PC-9 (cell line): ENCODE measurements around the gene SMPD3. TPM values are rescaled to one million over a fixed set of nuclear protein-coding genes. Genes with fewer than 3 reads are reported as not detected.

Experiments used
- BruUV-seq: library from RNA; stranded (reverse); fragments of 400-500 nt; replicated peaks from 2 replicates; lab custom pipeline; 2021; lab: Mats Ljungman, UMichigan
- CTCF ChIA-PET: fragments of 300-600 bp; sonication (Branson Sonifier 250); formaldehyde crosslinking; loops from one replicate; lab custom pipeline; 2022; ENCODE audit warnings: antibody characterized with exemption; lab: Charles Lee
- POLR2A ChIA-PET: fragments of 300-600 bp; sonication (Branson Sonifier 250); formaldehyde crosslinking; loops from one replicate; lab custom pipeline; 2022; ENCODE audit warnings: antibody characterized with exemption; ENCODE audit not compliant: unreplicated experiment; lab: Charles Lee
- DNase-seq, 2 experiments: peaks; one replicate each; pipeline versions ENCODE4 v3.0.0 to v3.0.0-alpha.2; 2015 to 2022; ENCODE audit warnings: mixed read lengths in 1 of 2
- H2AFZ ChIP-seq: fragments of 200-600 bp; sonication (generic); 2 replicates; pipeline ENCODE4 v1.8.1; 2017; ENCODE audit warnings: antibody characterized with exemption
- H3F3A ChIP-seq: fragments of 200-600 bp; sonication (generic); 2 replicates; pipeline ENCODE4 v1.8.1; 2017; ENCODE audit warnings: antibody characterized with exemption, mild to moderate bottlenecking, low read depth; ENCODE audit not compliant: insufficient read depth
- H3K27ac ChIP-seq: fragments of 200-600 bp; sonication (generic); 2 replicates; pipeline ENCODE4 v1.6.1; 2016; ENCODE audit warnings: mixed run types
- H3K27me3 ChIP-seq: fragments of 200-600 bp; sonication (generic); 2 replicates; pipeline ENCODE4 v1.6.1; 2016; ENCODE audit warnings: low read depth, mixed run types; ENCODE audit not compliant: insufficient read depth
- H3K36me3 ChIP-seq: fragments of 200-600 bp; sonication (generic); 2 replicates; pipeline ENCODE4 v1.6.1; 2016; ENCODE audit warnings: low read depth, mixed run types
- H3K4me1 ChIP-seq: fragments of 200-600 bp; sonication (generic); replicated peaks from 2 replicates; pipeline ENCODE4 v1.6.1; 2016; ENCODE audit warnings: mixed run types; ENCODE audit not compliant: insufficient read depth
- H3K4me2 ChIP-seq: fragments of 200-600 bp; sonication (generic); 2 replicates; pipeline ENCODE4 v1.6.1; 2017; ENCODE audit warnings: mixed run types
- H3K4me3 ChIP-seq: fragments of 200-600 bp; sonication (generic); 2 replicates; pipeline ENCODE4 v1.6.1; 2016; ENCODE audit warnings: mixed run types
- H3K79me2 ChIP-seq: fragments of 200-600 bp; sonication (generic); 2 replicates; pipeline ENCODE4 v1.6.1; 2017; ENCODE audit warnings: low read depth, mixed run types
- H3K9me2 ChIP-seq: fragments of 200-600 bp; sonication (generic); 2 replicates; pipeline ENCODE4 v1.8.1; 2017; ENCODE audit warnings: mild to moderate bottlenecking; ENCODE audit not compliant: insufficient read depth
- H3K9me3 ChIP-seq: fragments of 200-600 bp; sonication (generic); 2 replicates; pipeline ENCODE4 v1.8.1; 2016; ENCODE audit warnings: low read depth; ENCODE audit not compliant: insufficient read depth
- H4K20me1 ChIP-seq: fragments of 200-600 bp; sonication (generic); 2 replicates; pipeline ENCODE4 v1.8.1; 2017; ENCODE audit not compliant: insufficient read depth
- EZH2 ChIP-seq: fragments of 200-600 bp; sonication (generic); IDR thresholded peaks from 2 replicates; pipeline ENCODE4 v1.8.0; 2017; ENCODE audit warnings: antibody characterized with exemption, low read depth
- intact Hi-C: fragments of 100-400 bp; cut with micrococcal nuclease; formaldehyde crosslinking; loops from one replicate; pipeline ENCODE4 v1.10.0; 2022; ENCODE audit not compliant: unreplicated experiment
- total RNA-seq: library from RNA; stranded (reverse); gene quantifications from 2 replicates; pipeline ENCODE4 v1.2.3, GENCODE V29; 2021
- TF ChIP-seq, protein P1 (sequence below): fragments of 200-600 bp; sonication (generic); conservative IDR thresholded peaks from 2 replicates; pipeline ENCODE4 v1.6.1; 2017; ENCODE audit warnings: mixed run types, antibody characterized with exemption, mild to moderate bottlenecking, moderate library complexity

SMPD3 gene
- total RNA-seq, 1 experiment from 2014 or later: 0.94 TPM

DNA sequence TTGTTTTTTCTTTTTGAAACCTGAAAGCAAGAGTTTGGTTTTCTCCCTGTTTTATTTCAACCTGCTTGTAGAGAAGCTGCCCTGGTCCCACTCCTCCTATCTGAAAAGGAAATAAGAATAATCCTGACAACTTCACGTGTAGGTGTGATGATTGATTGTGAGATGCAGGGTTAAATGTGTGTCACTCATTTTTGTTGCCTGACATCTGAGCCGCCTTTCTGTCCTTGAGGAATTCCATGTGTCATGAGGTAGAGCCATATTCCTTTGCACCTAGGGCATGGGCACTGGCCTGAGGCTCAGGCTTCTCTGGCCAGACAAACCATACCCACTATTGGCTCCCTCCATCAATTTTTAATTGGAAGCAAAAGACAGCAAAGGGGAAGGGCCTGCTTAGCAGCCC lies 10.2 kb upstream of the SMPD3 start:
- no peaks in the 10 kb centered on the region for H3K79me2 ChIP-seq
- CTCF ChIA-PET: no interaction called here
- no TSS peak for BruUV-seq
- H4K20me1 ChIP-seq: no peaks in the 10 kb centered on the region
- H3K4me1 ChIP-seq: no peaks in the 10 kb centered on the region
- no peak overlapping the region for H2AFZ ChIP-seq
- no peak overlapping the region for H3K4me3 ChIP-seq
- H3K27ac ChIP-seq: no peak overlapping the region
- H3K36me3 ChIP-seq: no peaks in the 10 kb centered on the region
- DNase-seq: no peak
- H3K4me2 ChIP-seq: no peak overlapping the region
- H3F3A ChIP-seq: no peaks in the 10 kb centered on the region
- no peaks in the 10 kb centered on the region for H3K9me2 ChIP-seq
- no peak for TF ChIP-seq EZH2
- TF ChIP-seq, protein P1, sequence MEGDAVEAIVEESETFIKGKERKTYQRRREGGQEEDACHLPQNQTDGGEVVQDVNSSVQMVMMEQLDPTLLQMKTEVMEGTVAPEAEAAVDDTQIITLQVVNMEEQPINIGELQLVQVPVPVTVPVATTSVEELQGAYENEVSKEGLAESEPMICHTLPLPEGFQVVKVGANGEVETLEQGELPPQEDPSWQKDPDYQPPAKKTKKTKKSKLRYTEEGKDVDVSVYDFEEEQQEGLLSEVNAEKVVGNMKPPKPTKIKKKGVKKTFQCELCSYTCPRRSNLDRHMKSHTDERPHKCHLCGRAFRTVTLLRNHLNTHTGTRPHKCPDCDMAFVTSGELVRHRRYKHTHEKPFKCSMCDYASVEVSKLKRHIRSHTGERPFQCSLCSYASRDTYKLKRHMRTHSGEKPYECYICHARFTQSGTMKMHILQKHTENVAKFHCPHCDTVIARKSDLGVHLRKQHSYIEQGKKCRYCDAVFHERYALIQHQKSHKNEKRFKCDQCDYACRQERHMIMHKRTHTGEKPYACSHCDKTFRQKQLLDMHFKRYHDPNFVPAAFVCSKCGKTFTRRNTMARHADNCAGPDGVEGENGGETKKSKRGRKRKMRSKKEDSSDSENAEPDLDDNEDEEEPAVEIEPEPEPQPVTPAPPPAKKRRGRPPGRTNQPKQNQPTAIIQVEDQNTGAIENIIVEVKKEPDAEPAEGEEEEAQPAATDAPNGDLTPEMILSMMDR: no peak
- H3K27me3 ChIP-seq: no peaks in the 10 kb centered on the region
- H3K9me3 ChIP-seq: peaks cover 3% of the 10 kb centered on the region; the same call in 1 of the 2 replicates
- POLR2A ChIA-PET: no interaction called here
- intact Hi-C loops: no loop called here

GRCh38 chr16:68458101-68458500 lies 9.8 kb upstream of the SMPD3 start:
- ChIA-PET CTCF (no interaction called here), POLR2A (no interaction called here)
- intact Hi-C loops: no loop called here

DNA sequence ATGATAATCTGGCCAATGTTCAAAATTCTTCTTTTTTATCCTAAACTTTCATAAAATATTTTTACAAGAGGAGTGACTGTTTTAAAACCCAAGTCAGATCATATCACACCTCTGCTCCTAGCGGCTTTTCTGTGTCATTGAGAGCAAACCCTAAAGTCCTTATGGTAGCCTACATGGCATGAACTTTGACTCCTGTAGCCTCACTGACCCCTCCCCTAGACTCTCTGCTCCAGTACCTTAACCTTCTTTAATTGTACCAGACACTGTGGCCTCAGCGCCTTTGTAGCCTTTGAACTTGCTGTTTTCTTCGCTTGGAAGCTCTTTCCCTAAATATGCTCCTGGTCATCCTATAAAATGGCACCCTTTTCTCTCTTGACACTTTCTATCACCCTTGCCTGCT lies 7.3 kb upstream of the SMPD3 start:
- Histone ChIP-seq H3K27me3 (no peaks in the 10 kb centered on the region), H3F3A (no peaks in the 10 kb centered on the region), H3K4me1 (peaks cover 24% of the 10 kb centered on the region), H3K36me3 (no peaks in the 10 kb centered on the region), H3K9me2 (no peaks in the 10 kb centered on the region), H3K4me3 (no peak overlapping the region), H3K4me2 (no peak overlapping the region), H3K79me2 (no peaks in the 10 kb centered on the region), H3K27ac (no peak overlapping the region), H4K20me1 (no peaks in the 10 kb centered on the region), H2AFZ (no peak overlapping the region), H3K9me3 (peaks cover 3% of the 10 kb centered on the region; the same call in 1 of the 2 replicates)
- CTCF ChIA-PET: interaction anchor here (0.5 kb wide), 1 partner anchor 40 kb away, joined by 5 read pairs; no protein-coding TSS in a partner anchor
- POLR2A ChIA-PET: no interaction called here
- no peak for TF ChIP-seq EZH2
- TF ChIP-seq, protein P1: no peak
- BruUV-seq: no TSS peak
- intact Hi-C loops: no loop called here
- DNase-seq: no peak

More at GRCh38 chr16:68458101-68458500, 9.8 kb upstream of the SMPD3 start:
- H4K20me1 ChIP-seq: no peaks in the 10 kb centered on the region
- no peaks in the 10 kb centered on the region for H3K36me3 ChIP-seq
- H2AFZ ChIP-seq: no peak overlapping the region
- no peak for TF ChIP-seq EZH2
- TF ChIP-seq, protein P1: no peak
- peaks cover 3% of the 10 kb centered on the region; the same call in 1 of the 2 replicates for H3K9me3 ChIP-seq
- H3K4me1 ChIP-seq: no peaks in the 10 kb centered on the region
- no peaks in the 10 kb centered on the region for H3K27me3 ChIP-seq
- H3K4me3 ChIP-seq: no peak overlapping the region
- H3K79me2 ChIP-seq: no peaks in the 10 kb centered on the region
- no peaks in the 10 kb centered on the region for H3K9me2 ChIP-seq
- BruUV-seq: no TSS peak
- peak in 1 of 2 experiments; percentile 39 for DNase-seq
- no peaks in the 10 kb centered on the region for H3F3A ChIP-seq
- no peak overlapping the region for H3K27ac ChIP-seq
- H3K4me2 ChIP-seq: no peak overlapping the region
